GM18502 (cell line): ENCODE results near the gene CCDC97.

Source experiments
- ATAC-seq: cut with Tn5 transposase; IDR thresholded peaks from one replicate; pipeline ENCODE4 v1.9.1; 2021; ENCODE audit warnings: mild to moderate bottlenecking; ENCODE audit not compliant: unreplicated experiment, poor library complexity

The CCDC97 gene

GRCh38 chr19:41318696-41319499 lies 8.9 kb downstream of the CCDC97 start:
- no peak for ATAC-seq

GRCh38 chr19:41319500-41320184 lies 9.7 kb downstream of the CCDC97 start:
- ATAC-seq = no peak

GRCh38 chr19:41320185-41320518 lies 10.2 kb downstream of the CCDC97 start:
- ATAC-seq = no peak

- ATAC-seq = no peak
Measured at GRCh38 chr19:41320568-41320967, 10.6 kb downstream of the CCDC97 start.

GRCh38 chr19:41321204-41321599 lies 11.2 kb downstream of the CCDC97 start:
- no peak for ATAC-seq

- no peak for ATAC-seq
Measured at GRCh38 chr19:41321600-41322270, 11.8 kb downstream of the CCDC97 start.

GRCh38 chr19:41322451-41322850 lies 12.5 kb downstream of the CCDC97 start:
- ATAC-seq = no peak

GRCh38 chr19:41323023-41323422 lies 13.1 kb downstream of the CCDC97 start:
- no peak for ATAC-seq

GRCh38 chr19:41323430-41324125 lies 13.6 kb downstream of the CCDC97 start:
- ATAC-seq = no peak

- ATAC-seq = no peak
Measured at GRCh38 chr19:41324231-41324702, 14.3 kb downstream of the CCDC97 start.

- no peak for ATAC-seq
Measured at GRCh38 chr19:41324921-41325639, 15.1 kb downstream of the CCDC97 start.

GRCh38 chr19:41325640-41325946 lies 15.6 kb downstream of the CCDC97 start:
- no peak for ATAC-seq

- ATAC-seq = no peak
Measured at GRCh38 chr19:41325947-41326706, 16.2 kb downstream of the CCDC97 start.

GRCh38 chr19:41327076-41327575 lies 17.2 kb downstream of the CCDC97 start:
- ATAC-seq = no peak

- peak; percentile 56 for ATAC-seq
Measured at GRCh38 chr19:41327576-41328156, 17.7 kb downstream of the CCDC97 start.

- peak; percentile 6 for ATAC-seq
Measured at GRCh38 chr19:41328157-41328841, 18.3 kb downstream of the CCDC97 start.

GRCh38 chr19:41328842-41329225 lies 18.9 kb downstream of the CCDC97 start:
- no peak for ATAC-seq

GRCh38 chr19:41330481-41330880 lies 20.5 kb downstream of the CCDC97 start:
- ATAC-seq = no peak
